Esophagus (tissue), 2 donors: Measurements from ENCODE around the gene TBATA. TPM values are rescaled to one million over a fixed set of nuclear protein-coding genes. Genes with fewer than 3 reads are reported as not detected.

ENCODE experiments used
- H3K27ac ChIP-seq, 2 donors: one replicate each; pipeline ENCODE4 v1.5.1; 2013; ENCODE audit warnings: low read depth in 2 of 2, mild to moderate bottlenecking in 2 of 2, inconsistent platforms in 1 of 2, low read length in 1 of 2, moderate library complexity in 1 of 2
- H3K27me3 ChIP-seq, 2 donors: one replicate each; pipeline ENCODE4 v1.6.1; 2013; ENCODE audit warnings: low read length in 2 of 2, control low read depth in 1 of 2, mild to moderate bottlenecking in 1 of 2; ENCODE audit not compliant: insufficient read depth in 2 of 2, control insufficient read depth in 1 of 2
- H3K36me3 ChIP-seq, 2 donors: one replicate each; pipeline ENCODE4 v1.6.1; 2013; ENCODE audit warnings: low read length in 1 of 2; ENCODE audit not compliant: control insufficient read depth in 2 of 2, insufficient read depth in 2 of 2
- H3K4me1 ChIP-seq, 2 donors: one replicate each; pipeline ENCODE4 v1.6.1; 2013; ENCODE audit warnings: low read length in 1 of 2; ENCODE audit not compliant: control insufficient read depth in 2 of 2, insufficient read depth in 2 of 2
- H3K4me3 ChIP-seq, 2 donors: one replicate each; pipeline ENCODE4 v1.5.1; 2013; ENCODE audit warnings: low read length in 2 of 2, mild to moderate bottlenecking in 2 of 2, low read depth in 1 of 2, moderate library complexity in 1 of 2
- H3K9me3 ChIP-seq, 2 donors: one replicate each; pipeline ENCODE4 v1.6.1; 2013; ENCODE audit warnings: mild to moderate bottlenecking in 2 of 2, low read depth in 1 of 2, low read length in 1 of 2, moderate library complexity in 1 of 2; ENCODE audit not compliant: control insufficient read depth in 2 of 2, insufficient read depth in 1 of 2
- WGBS, 2 donors: extraction: QIAGEN DNeasy Blood & Tissue Kit; methylation state at CpG; one replicate each; pipeline ENCODE4 v1.1.7; 2013; 5-methylcytosine and 5-hydroxymethylcytosine counted together
- polyA plus RNA-seq, 2 donors: library from polyadenylated mRNA; stranded (reverse); fragments of 200-250 nt; gene quantifications; one replicate each; pipeline ENCODE4 v1.2.3, GENCODE V29; 2013
- donor health status: healthy with polysubstance abuse.
- donor health status: Bipolar disorder and iron deficiency.

The TBATA gene
- polyA plus RNA-seq, 2 donors, result not detected

DNA sequence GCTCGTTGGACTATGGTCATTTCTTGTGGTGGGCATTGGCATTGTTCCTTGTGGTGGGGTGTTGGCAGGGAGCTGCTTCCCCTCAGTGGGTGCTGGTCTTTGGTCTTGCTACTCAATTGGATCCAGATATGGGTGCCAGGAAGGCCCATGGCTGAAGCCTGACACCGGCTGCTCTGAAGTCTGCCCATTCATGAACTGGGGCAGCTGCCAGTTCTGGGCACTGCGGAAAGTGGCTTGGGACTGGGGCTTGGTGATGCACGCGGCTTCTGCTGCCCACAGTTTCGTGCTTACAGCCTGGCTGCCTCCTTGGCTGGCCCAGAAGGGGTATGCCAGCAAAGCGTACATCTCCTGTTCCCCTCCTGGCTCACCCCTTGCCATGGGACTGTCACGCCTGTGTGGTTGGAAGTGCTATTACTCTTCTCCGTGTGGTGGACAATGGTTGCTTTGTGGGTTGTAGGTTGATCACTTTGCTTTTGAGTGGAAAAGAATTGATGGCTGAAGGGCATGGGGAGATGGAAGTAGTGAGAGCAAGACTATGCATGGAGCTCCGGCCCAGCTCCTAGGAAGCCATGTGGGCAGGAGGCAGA lies 58.2 kb downstream of the TBATA start:
- 89 to 91% methylated on average over 10 of the region's 10 CpGs for WGBS, 2 donors
- Histone ChIP-seq H3K4me3 (no peak overlapping the region), H3K27ac (no peak overlapping the region), H3K9me3 (no peaks in the 10 kb centered on the region), H3K4me1 (no peaks in the 10 kb centered on the region), H3K27me3 (no peaks in the 10 kb centered on the region), H3K36me3 (peaks cover 0 to 2% of the 10 kb centered on the region in 2 donors)

DNA sequence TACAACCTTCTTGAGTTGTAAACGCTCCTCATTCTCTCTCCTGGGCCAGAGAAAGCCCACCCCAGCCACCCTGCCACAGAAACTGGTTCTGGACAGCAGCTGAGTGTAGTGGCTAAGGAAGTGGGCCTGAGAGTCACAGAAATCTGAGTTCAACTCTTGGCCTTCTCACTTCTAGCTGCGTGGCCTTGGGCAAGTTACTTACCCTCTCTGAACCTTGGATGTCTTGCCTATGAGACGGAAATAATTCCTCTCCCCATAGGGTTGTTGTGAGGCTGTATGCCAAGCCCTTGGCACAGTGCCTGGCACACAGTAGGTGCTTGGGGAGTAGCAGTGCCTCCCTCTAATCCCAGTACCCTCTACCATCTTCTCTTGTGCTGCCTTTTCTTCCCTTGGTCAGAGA lies 61.4 kb downstream of the TBATA start:
- H3K27me3 ChIP-seq, result no peaks in the 10 kb centered on the region
- H3K4me1 ChIP-seq, result no peaks in the 10 kb centered on the region
- no peak overlapping the region for H3K27ac ChIP-seq
- no peaks in the 10 kb centered on the region for H3K9me3 ChIP-seq
- no peak overlapping the region for H3K4me3 ChIP-seq
- H3K36me3 ChIP-seq, result no peaks in the 10 kb centered on the region
- 89 to 90% methylated on average over 3 of the region's 3 CpGs for WGBS, 2 donors

DNA sequence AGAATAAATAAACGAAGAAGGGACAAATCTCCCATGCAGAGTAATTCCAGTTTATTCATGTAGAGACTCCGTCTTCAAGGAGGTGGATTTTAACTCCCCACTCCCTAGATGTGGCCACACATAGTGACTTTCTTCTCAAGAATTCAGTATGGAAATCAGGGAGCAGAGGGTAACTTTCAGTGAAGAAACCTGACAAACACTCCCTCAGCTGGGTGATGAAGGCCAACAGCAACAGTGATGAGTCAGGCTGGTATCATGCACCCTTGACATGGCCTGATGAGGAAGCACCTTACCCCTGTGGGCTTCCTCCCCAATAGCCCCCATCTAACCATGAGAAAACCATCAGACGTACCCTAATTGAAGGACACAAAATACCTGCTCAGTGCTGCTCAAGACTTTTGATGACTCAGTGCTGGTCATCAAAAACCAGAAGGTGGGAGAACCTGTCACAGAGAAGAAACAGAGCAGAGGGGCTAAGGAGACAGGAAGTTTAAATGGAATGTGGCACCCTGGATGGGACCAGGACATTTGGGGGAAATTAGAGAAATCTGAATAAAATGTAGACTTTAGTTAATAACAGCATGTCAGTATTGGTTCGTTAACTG lies 62.3 kb downstream of the TBATA start:
- Histone ChIP-seq H3K4me1 (no peaks in the 10 kb centered on the region), H3K27me3 (no peaks in the 10 kb centered on the region), H3K4me3 (no peak overlapping the region), H3K27ac (no peak overlapping the region), H3K9me3 (no peaks in the 10 kb centered on the region), H3K36me3 (no peaks in the 10 kb centered on the region)
- WGBS, 2 donors, result 84 to 95% methylated on average over 4 of the region's 4 CpGs

Other genes with a start within 250 kb of the TBATA start
- gene PRF1, start 182.6 kb downstream of the TBATA start, polyA plus RNA-seq, result 1 to 10 TPM in 1 of 2 donors, under 1 TPM in 1; 0.71 to 1.8 TPM
- 1 to 10 TPM in 1 of 2 donors, under 1 TPM in 1; 0.59 to 2.2 TPM for gene ADAMTS14, start 112.9 kb downstream of the TBATA start, polyA plus RNA-seq
- 10 to 100 TPM; 16.6 to 16.7 TPM for gene SGPL1, start 30.6 kb upstream of the TBATA start, polyA plus RNA-seq
- gene PCBD1, start 103.2 kb upstream of the TBATA start, polyA plus RNA-seq, result 10 to 100 TPM; 42.5 to 60.4 TPM